Middle frontal gyrus (tissue), 1 donor: Measurements from ENCODE around the gene MIEF2.
"Not testable (repeated sequence)": the region's sequence is repeated elsewhere in the genome, so short reads cannot be mapped to it uniquely, and the experiment has no call there.

ENCODE experiments used
- DNase-seq: peaks from one replicate; pipeline ENCODE4 v3.0.0-alpha.2; 2015; ENCODE audit warnings: low spot score; ENCODE audit errors: extremely low spot score

Gene MIEF2

GRCh38 chr17:18260332-18261145 is at the start of gene MIEF2:
MIEF2 (plus strand) TSS chr17:18260662; CDS start chr17:18262721, 2,059 bp downstream.
- peak; percentile 90 for DNase-seq

- no peak for DNase-seq
These were observed 46.7 kb upstream of the MIEF2 start for GRCh38 chr17:18213666-18214270.

- not testable (repeated sequence) for DNase-seq
These were observed 43.6 kb upstream of the MIEF2 start for GRCh38 chr17:18216906-18217305.

GRCh38 chr17:18217412-18218015 is 42.9 kb upstream of the MIEF2 start:
- DNase-seq = no peak

GRCh38 chr17:18218756-18219415 is 41.6 kb upstream of the MIEF2 start:
- no peak for DNase-seq

GRCh38 chr17:18224053-18224386 is 36.4 kb upstream of the MIEF2 start:
- DNase-seq = no peak

GRCh38 chr17:18224387-18225120 is 35.9 kb upstream of the MIEF2 start:
- DNase-seq = no peak

- peak; percentile 92 for DNase-seq
These were observed 35.3 kb upstream of the MIEF2 start, which contains the start of gene LLGL1 for GRCh38 chr17:18225121-18225641. LLGL1 (plus strand) TSS chr17:18225635; CDS start chr17:18225683, 48 bp downstream.

- DNase-seq = no peak
These were observed 34.7 kb upstream of the MIEF2 start for GRCh38 chr17:18225642-18226283.

- DNase-seq = no peak
These were observed 34.0 kb upstream of the MIEF2 start for GRCh38 chr17:18226284-18226945.

- no peak for DNase-seq
These were observed 32.8 kb upstream of the MIEF2 start for GRCh38 chr17:18227635-18228034.

GRCh38 chr17:18228176-18228682 is 32.2 kb upstream of the MIEF2 start:
- DNase-seq = no peak

- DNase-seq = no peak
These were observed 31.2 kb upstream of the MIEF2 start for GRCh38 chr17:18229254-18229653.

- no peak for DNase-seq
These were observed 30.7 kb upstream of the MIEF2 start for GRCh38 chr17:18229771-18230170.

- no peak for DNase-seq
These were observed 29.9 kb upstream of the MIEF2 start for GRCh38 chr17:18230288-18231141.

GRCh38 chr17:18231164-18231563 is 29.3 kb upstream of the MIEF2 start:
- no peak for DNase-seq

- no peak for DNase-seq
These were observed 26.5 kb upstream of the MIEF2 start for GRCh38 chr17:18233803-18234518.

GRCh38 chr17:18234853-18235380 is 25.5 kb upstream of the MIEF2 start:
- DNase-seq = no peak
